CD4-positive, alpha-beta T cell treated with Interleukin-15 for 4 hours (primary cell): ENCODE data around the gene BRD1.
"Not testable (repeated sequence)": the region's sequence is repeated elsewhere in the genome, so short reads cannot be mapped to it uniquely, and the experiment has no call there.

Experiments
- DNase-seq: peaks from one replicate; pipeline ENCODE4 v3.0.0-alpha.2; 2020; ENCODE audit warnings: low spot score

BRD1 gene

DNA sequence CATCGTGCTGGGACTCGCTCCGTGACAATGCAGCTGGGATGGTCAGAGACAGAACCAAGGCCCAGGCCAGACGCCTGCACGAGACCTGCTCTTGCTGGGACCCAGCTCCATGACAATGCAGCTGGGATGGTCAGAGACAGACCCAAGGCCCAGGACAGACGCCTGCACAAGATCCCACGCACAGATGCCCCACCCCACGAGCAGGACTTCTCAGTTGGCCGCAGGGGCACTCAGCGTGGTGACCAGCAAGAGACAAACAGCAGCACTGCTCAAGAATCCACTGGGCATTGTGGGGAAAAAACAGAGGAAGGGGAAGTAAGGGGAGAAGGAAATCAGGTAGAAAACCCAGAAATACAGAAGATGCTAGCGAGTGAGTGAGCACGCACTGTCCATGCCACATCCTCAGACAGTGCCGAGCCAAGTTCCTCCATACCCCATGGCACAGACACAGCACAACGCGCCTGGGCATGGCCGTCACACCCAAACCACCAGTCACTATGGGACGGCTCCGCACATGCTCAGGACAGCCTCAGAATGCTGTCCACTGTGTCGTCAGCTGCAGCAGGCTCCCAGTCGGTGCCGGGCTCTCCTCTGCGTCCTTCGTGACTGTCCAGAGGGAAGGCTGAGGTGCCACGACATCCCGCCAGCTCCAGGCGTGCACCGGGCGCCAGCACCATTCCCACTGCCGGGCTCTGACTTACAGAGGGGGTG lies 44.5 kb downstream of the BRD1 start:
- DNase-seq = no peak

DNA sequence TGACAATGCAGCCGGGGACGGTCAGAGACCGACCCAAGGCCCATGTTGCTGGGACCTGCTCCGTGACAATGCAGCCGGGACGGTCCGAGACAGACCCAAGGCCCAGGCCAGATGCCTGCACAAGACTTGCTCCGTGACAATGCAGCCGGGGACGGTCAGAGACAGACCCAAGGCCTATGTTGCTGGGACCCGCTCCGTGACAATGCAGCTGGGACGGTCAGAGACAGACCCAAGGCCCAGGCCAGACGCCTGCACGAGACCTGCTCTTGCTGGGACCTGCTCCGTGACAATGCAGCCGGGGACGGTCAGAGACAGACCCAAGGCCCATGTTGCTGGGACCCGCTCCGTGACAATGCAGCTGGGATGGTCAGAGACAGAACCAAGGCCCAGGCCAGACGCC lies 45.8 kb downstream of the BRD1 start:
- DNase-seq = not testable (repeated sequence)

DNA sequence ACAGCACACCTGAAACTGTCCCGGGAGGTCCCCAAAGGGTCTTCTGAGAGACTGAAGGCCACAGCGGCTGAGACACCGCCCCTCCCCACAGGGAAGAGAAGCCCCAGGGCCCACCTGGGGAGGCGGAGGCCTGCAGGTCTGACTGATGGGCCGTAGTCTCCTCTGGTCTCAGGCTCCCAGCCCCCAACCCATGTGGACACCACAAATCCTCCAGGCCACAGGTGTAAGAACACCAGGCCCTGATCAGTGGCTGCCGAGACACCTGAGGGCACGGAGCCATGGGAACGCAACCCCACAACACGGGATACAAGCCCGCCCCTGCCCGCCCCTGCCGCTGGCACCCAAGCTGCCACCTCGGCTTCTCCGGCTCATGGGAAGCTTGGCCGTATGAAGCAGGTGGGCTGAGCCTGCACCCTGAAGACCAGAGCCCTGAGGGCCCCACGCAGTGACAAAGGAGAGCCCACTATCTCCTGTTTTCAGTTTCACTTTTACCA lies 46.3 kb downstream of the BRD1 start:
- no peak for DNase-seq

DNA sequence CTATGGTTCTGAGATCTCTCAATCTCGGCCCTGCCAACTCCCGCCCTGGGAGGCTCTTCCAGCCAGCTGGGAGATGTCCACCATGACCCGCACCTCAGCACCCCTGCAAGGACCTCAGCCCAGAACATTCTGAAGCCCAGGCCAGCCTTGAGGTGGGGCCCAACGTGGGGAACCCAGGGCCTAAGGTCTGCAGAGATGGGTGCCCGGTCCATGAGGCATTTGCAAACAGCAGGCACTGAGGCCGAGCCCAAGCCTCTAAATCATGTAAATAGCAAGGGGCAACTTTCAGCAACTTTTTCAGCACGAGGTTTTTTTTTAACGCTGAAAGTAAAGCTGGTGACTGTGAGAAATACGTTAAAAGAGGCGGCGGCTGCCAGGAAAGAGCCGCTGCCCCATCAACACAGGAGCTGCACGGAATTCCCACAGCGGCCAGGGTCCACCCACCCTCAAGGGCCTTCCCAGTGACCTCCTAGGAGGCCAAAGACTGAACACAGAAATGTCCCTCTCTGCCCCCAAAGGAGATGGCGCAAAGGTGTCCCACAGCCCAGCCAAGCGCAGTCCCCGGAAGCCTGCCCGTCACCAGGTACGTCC lies 46.9 kb downstream of the BRD1 start:
- no peak for DNase-seq

DNA sequence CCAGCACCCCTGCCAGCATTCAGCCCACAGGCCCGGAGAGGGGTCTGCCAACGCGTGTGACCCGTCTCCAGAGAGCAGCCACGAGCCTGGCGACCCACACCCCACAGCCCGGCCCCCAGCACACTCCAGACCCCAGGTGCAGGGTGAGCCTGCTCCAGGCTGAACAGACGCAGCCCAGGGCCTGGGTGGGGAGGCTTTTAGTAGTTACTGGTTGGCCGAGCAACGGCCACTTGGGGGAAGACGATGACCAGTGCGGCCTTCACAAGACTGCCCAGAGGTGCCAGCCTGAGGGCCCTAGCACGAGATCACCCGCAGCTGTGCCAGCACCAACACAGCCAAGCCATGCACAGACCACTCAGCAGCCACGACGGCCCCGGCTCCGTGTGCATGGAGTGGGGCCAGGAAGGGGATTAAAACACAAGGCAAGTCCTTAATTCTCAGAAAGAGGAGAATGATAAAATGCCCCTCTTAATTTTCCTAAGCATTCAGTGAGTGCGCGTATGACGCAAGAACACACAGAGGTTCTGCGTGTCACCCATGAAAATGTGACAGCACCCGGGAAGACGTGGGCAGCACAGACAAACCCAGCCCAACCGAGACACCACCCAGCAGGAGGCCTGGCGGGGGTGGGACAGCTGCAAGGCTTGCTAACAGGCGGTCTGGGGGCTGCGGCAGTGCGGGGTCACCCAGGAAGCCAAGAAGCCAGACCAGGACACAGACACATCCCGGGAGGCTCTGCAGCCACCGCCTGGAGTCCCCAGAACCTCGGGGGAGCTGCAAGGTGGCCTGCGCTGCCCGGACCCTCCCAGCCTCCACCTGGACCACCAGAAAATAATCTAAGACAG lies 47.6 kb downstream of the BRD1 start:
- DNase-seq = no peak

DNA sequence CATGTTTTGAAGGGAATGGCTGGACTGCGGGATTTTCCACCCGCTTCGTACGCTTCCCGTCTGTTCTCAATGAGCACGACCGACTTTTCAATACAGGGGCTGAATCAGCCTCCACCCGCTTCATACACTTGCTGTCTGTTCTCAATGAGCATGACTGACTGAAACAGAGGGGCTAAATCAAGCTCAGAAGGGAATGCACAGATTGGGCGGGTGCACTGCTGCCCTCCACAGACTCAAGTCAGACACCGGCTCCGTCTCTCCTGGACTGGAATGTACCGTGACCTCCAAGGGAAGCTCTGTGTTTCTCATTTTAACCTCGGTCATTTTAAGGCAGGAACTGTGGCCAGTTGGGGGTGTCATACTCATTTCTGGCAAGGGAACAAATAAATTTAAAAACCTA lies 48.5 kb downstream of the BRD1 start:
- no peak for DNase-seq

DNA sequence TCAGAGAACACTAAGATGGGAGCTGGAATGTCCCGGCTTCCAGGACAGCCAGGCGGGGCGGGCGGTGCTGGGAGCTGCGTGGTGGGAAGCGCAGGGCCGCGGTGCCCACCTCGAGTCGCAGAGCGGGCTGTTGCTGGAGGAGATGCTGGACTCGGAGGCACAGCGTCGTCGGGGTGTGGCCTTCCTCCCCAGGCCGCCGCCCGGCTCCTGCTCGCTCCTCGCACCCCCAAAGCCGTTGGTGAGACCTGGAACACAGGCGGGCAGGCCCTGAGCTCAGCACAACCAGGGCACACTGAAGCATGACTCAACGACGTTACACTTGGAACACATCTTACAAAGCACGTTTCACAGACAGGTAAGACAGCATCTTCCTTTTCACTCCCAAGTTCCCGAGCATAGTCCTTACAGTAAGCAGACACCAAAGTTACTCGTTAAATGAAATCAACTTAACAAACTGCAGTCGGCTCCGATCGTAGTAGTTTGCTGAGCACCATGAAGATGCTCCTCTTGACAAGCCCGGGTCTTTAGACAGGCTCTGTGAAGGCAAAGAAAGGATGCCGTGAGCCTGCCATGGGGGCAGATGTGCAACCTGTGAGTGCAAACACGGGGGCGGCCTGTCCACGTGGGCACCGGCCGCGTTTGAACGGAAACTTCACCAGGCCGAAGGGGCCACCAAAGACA lies 50.0 kb downstream of the BRD1 start:
- DNase-seq = no peak

DNA sequence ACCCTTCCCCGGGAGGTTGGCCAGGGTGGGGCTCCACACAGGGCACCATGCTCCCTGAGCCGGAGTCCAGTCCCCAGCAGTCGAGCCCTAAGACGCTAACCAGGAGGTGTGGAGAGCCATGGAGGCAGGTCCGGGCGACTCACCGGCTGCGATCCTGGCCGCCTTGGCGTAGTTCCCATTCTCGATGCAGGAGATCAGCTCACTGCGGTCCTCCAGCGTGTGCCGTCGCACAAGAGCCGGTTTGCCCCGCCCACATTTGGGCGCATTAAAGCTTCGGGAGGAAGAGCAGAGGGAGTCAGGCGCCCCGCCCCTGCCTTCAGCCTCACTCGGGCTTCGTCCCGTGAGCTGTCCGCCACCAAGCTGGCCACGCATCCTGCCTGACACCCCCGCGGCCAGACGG lies 50.8 kb downstream of the BRD1 start:
- DNase-seq = no peak

DNA sequence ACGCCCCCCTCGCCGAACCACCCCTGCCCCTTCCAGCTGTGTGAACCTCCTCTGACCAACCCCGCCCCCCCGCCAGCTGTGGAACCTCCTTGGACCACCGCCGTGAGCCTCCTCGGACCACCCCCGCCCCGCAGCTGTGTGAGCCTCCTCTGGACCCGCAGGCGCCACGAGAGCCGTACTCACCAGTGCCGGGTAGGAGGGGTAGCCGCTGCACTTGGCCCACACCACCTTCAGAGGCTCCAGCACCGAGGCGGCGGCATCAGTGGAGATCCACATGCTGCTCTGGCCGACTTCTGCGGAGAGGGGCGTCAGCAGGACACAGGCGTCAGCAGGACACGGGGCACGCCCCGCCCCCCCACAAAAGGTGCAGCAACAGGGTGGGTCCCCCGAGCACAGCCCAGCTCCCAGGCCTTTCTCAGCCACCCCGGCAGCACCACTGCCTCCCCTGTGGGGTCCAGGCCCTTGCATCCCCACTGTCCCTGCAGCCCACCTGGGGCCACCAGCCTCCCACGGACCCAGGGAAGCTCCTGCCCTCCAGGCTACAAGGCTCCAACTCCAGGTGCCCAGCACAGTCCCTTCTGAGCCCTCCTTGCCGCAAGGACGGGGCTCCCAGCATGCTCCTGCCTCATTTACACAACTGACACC lies 51.7 kb downstream of the BRD1 start:
- no peak for DNase-seq

DNA sequence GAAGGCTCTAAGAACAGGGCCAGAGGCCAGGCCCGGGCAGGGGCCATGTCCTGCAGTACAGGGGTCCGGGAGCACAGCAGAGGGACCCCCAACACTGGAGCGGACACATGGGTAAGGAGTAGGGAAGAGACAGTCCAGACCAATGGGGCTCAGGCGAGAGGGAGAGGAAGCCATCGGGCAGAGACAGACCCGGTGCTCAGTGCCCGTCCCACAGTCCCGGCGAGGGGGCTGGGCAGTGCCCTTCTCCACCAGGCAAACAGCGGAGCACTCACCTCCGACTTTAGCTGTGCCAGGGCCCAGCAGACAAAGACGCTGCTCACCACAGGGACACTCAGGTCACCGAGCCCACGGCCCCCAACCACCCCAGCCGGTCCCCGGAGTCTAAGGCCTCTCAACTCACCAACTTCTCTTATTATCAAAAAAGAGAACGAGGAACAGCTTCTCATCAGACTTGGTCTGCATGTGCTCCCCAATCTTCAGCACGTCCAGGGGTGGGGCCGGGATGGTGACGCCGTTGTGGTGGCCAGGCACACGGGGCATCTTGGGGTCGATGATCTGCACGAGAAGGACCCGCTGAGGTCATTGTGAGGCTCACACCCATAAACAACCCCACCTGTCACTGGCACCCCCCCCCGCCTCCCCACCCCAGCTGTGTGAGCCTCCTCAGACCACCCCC lies 52.3 kb downstream of the BRD1 start:
- no peak for DNase-seq

DNA sequence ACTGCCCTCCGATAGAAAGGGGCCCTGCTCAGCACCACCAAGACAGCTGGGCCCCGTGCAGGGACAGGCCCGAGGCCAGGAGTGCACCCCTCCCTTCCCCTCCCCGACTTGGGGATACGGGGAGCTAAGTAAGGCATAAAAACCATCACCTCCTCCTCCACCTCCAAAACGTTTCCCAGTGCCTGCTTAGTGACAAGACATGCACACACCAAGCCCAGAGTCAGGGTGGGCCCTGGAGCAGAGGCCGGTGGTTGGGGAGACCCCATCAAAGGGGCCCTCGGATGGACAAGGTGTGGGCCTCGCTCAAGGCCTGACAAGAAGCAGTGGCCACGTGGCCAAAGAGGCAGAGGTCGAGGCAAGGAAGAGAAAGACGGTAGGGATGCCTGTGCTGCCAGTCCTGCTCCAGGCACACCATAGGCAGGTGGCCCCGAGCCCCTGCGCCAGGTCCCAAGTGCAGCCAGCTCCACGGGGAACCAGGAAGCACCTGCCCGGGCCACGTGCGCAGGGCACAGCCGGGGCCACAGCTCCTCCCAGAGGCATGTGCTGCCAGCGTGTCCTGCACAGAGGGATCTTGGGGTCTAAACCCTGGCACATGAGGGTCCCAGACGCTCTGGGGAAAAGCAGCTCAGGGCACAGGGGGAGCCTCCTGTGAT lies 53.0 kb downstream of the BRD1 start:
- DNase-seq = no peak

DNA sequence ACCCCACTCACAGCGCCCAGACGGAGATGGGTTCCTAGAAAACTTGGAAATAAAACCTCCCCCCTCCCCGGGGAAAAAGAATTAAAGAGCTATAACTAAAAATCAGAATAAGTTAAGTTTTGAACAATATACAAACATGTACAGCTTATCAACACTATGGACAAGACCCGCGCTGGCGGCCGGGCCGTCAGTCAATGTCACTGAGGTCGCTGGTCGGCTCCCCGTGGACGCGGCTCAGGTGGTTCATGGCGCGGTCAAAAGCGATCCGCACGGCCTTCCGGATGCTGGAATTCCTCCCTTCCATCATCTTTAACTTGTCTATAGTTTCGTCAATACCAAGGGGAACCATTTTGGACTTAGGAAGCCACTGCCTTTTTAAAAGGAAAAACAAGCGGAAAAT lies 53.6 kb downstream of the BRD1 start:
- no peak for DNase-seq

DNA sequence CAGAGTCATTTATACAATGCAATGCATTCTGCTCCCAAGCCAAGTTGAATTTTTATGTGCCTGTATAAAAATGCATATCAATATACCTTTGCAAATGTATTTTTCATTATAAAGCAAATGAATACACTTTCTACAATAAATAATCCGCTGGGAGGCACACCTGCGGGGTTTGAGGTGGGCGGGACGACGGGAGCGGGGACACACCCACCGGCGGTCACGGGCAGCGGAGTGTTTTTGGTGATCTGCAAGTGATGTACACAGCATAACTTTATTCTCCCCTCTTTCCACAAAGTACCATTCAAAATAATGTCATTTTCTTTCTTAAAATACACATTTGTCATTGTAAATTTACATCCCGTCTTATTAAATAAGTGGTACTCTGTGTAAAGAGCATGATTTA lies 54.1 kb downstream of the BRD1 start:
- no peak for DNase-seq

DNA sequence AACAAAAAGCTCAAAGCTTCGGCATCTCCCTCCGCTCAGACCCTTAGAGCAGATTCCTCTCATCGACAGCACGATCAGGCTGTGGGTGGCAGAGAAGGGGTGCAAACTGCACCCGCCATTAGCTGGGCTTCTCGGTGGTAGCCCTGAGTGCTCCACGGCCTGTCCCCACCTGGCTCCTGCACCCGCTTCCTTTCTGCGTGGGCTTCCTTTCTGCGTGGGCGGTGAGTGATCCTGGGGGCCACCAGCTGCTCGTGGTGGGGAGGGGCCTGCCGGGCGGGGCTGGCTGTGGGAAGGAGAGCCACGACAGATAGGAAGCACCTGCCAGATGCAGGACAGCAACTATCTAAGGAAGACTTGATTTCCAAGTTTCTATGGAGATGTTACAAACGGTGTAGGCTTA lies 55.0 kb downstream of the BRD1 start:
- no peak for DNase-seq

DNA sequence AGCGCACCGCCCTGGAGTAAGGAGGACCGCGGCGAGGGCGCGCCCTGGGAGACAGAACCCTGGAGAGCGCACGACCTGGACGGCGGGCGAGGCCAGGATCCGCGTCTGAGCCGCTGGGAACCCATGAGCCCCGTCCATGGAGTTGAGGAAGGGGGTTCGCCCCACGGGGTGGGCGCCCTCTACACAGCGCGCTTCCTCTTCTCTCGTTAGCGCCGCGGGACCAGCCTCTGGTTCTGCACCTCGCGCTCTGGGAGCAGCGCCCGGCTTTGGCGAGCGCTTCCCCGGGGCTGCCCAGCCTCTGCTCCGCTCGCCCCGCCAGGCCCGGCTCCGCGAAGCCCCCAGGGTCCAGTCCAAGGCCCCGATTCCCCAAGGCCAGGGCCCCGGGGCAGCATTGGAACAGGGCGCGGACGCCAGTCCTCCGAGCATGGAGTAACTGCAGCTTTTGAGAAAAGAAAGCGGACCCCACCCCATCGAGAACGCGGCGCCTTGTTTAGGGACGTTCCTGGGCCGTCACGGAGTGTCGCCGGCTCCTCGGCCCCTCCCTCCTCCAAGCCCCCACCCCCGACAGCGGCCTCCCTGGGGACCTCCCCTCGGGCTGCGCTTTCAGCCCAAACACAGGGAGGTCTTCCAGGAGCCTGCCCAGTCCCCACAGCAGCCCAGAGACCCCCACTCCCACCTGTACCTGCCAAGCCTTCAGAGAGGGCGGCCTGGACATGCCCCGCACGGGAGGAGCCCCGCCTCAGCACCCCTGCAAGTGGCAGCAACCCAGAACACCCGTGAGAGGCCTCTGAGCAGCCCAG lies 56.2 kb downstream of the BRD1 start:
- no peak for DNase-seq

DNA sequence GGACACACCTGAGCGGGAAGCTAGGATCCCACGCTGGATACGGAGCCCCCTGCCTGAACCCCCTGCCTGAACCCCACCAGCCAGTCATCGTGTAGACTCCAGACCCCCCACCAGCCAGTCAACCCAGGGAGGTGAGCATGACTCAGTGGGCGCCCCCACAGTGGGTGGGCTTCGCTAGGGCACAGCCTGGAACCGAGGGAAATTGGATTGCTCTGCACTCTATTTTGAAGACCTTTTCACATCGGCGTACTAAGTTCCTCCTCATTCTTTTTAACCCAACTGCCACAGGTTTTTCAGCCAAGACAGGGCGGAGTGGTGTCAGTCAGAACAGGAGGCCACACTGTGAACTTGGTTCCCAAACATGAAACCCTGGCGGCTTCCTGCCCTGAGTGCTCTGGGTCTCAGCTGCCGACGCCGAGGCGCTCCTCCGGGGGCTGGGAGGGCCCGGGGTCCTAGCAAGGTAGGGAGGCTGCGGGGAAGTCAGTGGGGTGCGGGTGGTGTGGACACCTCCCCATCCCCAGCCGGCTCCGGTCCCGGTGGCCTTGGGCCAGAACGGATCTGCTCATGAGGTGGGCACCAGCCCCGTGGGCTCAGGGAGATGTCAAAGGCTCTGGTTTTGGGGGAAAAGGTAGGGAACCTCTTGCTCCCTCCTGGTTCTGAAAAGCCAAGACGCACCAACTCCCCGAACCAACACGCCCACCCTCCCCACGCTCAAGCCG lies 57.0 kb downstream of the BRD1 start:
- no peak for DNase-seq

DNA sequence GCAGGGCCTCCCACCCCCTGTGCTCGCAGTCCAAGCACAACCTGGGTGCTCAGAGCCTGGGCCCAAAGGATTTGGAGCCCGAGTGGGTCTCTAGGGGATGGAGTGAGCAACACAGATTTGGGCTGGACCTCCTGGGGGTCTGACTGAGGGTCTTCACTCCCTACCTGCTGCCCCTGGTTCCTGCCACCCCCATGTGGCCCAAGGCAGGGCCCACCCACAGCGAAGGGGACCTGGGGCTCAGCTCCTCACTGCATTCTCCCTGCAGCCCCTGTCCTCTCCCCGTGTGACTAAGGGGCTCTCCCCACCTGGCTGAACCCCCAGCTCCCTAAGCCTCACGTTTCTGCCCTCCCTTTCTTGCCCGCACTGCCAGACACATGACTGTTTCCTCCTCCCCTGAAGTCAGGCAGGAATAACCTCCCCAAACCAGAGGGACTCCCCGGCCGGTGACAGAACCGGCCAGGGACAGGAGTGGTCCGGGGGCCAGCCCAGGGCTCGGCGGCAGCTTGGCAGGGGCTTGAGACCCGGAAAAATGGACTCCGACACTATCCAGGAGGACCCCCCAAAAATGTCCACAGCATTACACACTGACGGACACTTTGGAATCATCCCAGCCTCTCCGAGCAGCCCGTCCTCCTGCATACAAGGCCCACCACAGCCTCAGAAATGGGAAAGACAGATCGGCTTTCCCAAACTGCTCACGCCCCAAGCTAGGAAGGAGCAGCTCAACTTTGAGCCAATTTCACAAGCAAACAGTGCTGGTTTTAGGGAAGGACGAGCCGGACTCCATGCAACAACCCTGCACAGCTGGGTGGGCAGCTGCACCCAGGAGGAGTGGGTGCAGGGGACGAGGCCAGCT lies 57.8 kb downstream of the BRD1 start:
- no peak for DNase-seq

DNA sequence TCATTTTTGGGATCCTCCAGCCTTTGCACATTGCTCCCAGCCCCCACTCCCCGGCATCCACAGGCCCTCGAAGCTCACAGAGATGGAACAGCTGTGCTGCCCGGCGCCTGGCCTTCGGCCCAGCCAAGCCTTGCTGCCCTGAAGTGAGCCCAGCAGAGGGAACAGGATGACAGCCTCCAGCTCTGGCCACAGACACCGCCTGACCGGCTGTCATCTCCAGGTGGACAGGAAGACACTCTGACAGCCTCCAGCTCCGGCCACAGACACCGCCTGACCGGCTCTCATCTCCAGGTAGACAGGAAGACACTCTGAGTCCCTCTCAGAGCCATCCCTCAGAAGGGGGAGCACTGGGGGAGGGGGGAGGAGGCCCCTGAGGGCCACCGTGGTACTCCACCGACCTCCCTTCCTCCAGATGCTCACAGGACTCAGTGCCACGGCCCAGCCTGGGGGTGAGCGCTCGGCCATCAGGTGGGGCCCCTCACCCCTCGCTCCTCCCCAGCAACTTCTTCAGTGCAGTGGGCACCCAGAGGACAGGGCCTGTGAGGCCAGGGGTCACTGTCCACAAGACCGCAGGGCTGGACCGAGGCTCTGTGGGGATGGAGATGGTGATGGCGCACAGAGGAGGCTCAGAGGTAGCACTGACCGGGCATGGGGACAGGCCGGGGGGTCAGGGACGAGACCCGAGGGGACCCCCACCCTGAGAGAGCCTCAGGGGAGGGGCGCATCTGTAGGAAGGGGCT lies 58.6 kb downstream of the BRD1 start:
- no peak for DNase-seq
